GM12872 (cell line): Measurements from ENCODE around the gene ICAM4.

Source experiments
- TF ChIP-seq, protein P1 (sequence below): IDR thresholded peaks from 3 replicates; pipeline ENCODE4 v1.5.1; 2011; ENCODE audit warnings: low read depth, mild to moderate bottlenecking, low read length, moderate library complexity; ENCODE audit not compliant: insufficient read depth

ICAM4 gene

GRCh38 chr19:10332158-10332964, 45.6 kb downstream of the ICAM4 start:
- TF ChIP-seq, protein P1, sequence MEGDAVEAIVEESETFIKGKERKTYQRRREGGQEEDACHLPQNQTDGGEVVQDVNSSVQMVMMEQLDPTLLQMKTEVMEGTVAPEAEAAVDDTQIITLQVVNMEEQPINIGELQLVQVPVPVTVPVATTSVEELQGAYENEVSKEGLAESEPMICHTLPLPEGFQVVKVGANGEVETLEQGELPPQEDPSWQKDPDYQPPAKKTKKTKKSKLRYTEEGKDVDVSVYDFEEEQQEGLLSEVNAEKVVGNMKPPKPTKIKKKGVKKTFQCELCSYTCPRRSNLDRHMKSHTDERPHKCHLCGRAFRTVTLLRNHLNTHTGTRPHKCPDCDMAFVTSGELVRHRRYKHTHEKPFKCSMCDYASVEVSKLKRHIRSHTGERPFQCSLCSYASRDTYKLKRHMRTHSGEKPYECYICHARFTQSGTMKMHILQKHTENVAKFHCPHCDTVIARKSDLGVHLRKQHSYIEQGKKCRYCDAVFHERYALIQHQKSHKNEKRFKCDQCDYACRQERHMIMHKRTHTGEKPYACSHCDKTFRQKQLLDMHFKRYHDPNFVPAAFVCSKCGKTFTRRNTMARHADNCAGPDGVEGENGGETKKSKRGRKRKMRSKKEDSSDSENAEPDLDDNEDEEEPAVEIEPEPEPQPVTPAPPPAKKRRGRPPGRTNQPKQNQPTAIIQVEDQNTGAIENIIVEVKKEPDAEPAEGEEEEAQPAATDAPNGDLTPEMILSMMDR = no peak

GRCh38 chr19:10332965-10333757, 46.4 kb downstream of the ICAM4 start, which contains the start of gene RAVER1:
Gene RAVER1, minus strand, starts transcription at chr19:10333529. Its CDS starts 22 bp downstream, at chr19:10333507.
- TF ChIP-seq, protein P1 = no peak

DNA sequence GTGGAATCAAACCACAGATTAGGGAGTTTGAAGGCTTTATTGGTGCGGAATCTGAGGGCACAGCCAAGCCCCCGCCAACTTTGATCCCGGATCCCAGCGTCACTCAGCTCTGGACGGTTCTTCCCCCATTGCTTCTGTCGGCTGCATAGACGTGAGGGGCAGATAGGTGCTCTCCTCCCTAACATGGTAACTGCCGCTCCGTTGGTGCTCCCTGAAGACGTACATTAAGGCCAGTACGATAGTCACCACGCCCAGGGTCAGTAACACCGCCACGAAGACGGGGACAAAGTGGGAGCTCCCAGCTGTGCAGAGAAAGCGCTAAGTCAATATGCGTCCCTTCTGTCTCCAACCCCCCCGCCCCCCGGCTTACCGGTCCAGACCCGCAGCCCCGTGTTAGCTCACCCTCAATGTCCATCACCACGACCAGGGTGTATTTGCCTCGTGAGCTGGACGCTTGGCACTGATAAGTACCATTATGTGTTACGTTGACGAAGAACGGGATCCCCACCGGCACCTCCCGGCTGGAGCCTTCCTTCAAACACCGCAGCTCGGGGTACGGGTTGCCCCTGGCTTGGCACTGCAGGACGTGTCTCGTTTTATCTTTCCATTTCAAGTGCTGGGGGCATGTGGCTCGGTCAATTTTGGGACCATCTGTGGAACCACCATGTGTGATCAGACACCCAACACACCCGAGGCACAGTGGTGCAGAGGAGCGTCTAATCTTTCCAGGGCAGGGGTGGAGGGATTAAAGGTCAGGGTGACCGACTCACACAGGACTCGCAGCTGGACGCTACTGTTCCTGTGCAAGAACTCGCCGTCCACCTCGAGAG, 47.2 kb downstream of the ICAM4 start:
- TF ChIP-seq, protein P1 = no peak

GRCh38 chr19:10334588-10335351, 48.0 kb downstream of the ICAM4 start:
- TF ChIP-seq, protein P1 = no peak

DNA sequence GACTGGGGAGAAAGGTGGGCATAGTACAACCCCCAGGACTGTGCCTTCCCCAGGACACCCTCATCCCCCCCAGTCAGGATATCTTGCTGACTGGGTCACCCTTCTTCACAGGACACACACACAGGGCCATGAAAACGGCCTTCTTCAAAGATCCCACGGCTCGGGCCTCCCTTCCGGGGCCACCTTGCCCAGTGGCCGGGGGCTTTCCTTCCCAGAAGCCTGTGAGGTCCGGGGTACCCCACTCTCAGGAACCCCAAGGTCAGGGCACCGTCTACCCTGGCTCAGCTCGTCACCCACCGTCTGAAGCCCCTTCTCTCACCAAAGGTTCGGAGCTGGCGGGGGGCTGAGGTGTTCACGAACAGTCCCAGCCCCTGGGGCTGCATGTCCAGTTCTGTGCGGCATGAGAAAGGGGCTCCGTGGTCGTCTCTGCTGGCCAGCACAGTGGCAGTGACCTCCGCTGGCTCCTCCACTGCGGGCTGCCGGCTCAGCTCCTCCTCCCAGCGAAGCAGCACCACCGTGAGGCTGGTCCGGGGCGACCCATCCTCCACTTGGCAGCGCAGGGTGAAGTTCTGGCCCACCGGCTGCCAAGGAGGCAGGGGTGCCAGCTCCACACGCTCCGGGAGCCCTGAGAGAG, 48.7 kb downstream of the ICAM4 start:
- TF ChIP-seq, protein P1 = no peak
